GM21381 (cell line): Measurements from ENCODE around the gene BPIFA1.

Experiments used
- ATAC-seq: cut with Tn5 transposase; IDR thresholded peaks from one replicate; pipeline ENCODE4 v1.9.1; 2021; ENCODE audit warnings: mild to moderate bottlenecking, moderate library complexity; ENCODE audit not compliant: unreplicated experiment

BPIFA1 gene

GRCh38 chr20:33277471-33278441 lies 42.0 kb downstream of the BPIFA1 start:
- no peak for ATAC-seq

- ATAC-seq: no peak
These were observed 42.9 kb downstream of the BPIFA1 start for GRCh38 chr20:33278700-33279099.

GRCh38 chr20:33279261-33279910 lies 43.6 kb downstream of the BPIFA1 start:
- ATAC-seq: no peak

- ATAC-seq: no peak
These were observed 44.3 kb downstream of the BPIFA1 start for GRCh38 chr20:33280000-33280680.

GRCh38 chr20:33280775-33281174 lies 45.0 kb downstream of the BPIFA1 start:
- ATAC-seq: no peak

GRCh38 chr20:33281550-33282146 lies 45.9 kb downstream of the BPIFA1 start:
- no peak for ATAC-seq

GRCh38 chr20:33282196-33282934 lies 46.6 kb downstream of the BPIFA1 start:
- ATAC-seq: no peak

- ATAC-seq: no peak
These were observed 47.3 kb downstream of the BPIFA1 start, which contains the start of gene BPIFB1 for GRCh38 chr20:33282991-33283555. TSS of gene BPIFB1 (plus strand) at chr20:33283214. CDS start at chr20:33286074, 2,860 bp downstream.

- no peak for ATAC-seq
These were observed 48.5 kb downstream of the BPIFA1 start for GRCh38 chr20:33284284-33284683.

- no peak for ATAC-seq
These were observed 49.1 kb downstream of the BPIFA1 start for GRCh38 chr20:33284937-33285336.

GRCh38 chr20:33285861-33286495 lies 50.2 kb downstream of the BPIFA1 start:
- ATAC-seq: no peak

GRCh38 chr20:33287884-33288283 lies 52.1 kb downstream of the BPIFA1 start:
- no peak for ATAC-seq

- no peak for ATAC-seq
These were observed 55.1 kb downstream of the BPIFA1 start for GRCh38 chr20:33290852-33291251.

- ATAC-seq: no peak
These were observed 55.6 kb downstream of the BPIFA1 start for GRCh38 chr20:33291416-33291815.

GRCh38 chr20:33291830-33292355 lies 56.1 kb downstream of the BPIFA1 start:
- no peak for ATAC-seq
